Erythroblast (primary cell): Measurements from ENCODE around the gene AKT3.

Experiments
- GATA1 ChIP-seq: IDR thresholded peaks from 2 replicates; pipeline ENCODE4 v1.6.1; 2011; ENCODE audit warnings: low read depth, mild to moderate bottlenecking, control low read depth, low read length, moderate library complexity
- POLR2A ChIP-seq: IDR thresholded peaks from 2 replicates; pipeline ENCODE4 v1.6.1; 2011; ENCODE audit warnings: mild to moderate bottlenecking, low read length

DNA sequence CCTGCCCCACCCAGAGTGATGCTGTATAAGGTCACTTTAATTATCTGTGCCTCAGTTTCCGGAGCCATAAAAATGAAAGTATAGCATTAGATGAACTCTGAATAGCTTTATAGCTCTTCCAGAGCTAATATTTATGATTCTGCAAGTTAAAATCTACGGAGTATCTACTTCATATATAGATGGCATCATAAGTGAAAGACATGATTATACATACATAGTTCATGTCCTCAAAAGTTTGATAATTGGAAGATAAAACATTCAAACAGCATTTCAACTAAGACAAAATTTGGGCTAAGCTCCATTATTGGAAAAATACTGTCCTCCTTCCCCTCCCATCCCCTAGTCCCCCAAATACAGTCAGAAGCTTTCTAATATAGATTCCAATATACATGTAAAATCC lies 4.2 kb downstream of the AKT3 start:
- TF ChIP-seq POLR2A (no peak), GATA1 (no peak)
